Measurements from ENCODE around the gene DNAH9.

Gene DNAH9

GRCh38 chr17:11991461-11991860 is 393.2 kb downstream of the DNAH9 start:
- no peaks in the 10 kb centered on the region for H3K4me1 ChIP-seq (ENCODE audit: low read depth, poor library complexity, severe bottlenecking)
- TF ChIP-seq, protein P1, sequence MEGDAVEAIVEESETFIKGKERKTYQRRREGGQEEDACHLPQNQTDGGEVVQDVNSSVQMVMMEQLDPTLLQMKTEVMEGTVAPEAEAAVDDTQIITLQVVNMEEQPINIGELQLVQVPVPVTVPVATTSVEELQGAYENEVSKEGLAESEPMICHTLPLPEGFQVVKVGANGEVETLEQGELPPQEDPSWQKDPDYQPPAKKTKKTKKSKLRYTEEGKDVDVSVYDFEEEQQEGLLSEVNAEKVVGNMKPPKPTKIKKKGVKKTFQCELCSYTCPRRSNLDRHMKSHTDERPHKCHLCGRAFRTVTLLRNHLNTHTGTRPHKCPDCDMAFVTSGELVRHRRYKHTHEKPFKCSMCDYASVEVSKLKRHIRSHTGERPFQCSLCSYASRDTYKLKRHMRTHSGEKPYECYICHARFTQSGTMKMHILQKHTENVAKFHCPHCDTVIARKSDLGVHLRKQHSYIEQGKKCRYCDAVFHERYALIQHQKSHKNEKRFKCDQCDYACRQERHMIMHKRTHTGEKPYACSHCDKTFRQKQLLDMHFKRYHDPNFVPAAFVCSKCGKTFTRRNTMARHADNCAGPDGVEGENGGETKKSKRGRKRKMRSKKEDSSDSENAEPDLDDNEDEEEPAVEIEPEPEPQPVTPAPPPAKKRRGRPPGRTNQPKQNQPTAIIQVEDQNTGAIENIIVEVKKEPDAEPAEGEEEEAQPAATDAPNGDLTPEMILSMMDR (conservative IDR thresholded peaks at IDR 0.05; ENCODE audit: low read depth, low read length): no peak
- H3K79me2 ChIP-seq (ENCODE audit: insufficient read depth, low read depth): no peaks in the 10 kb centered on the region
- no peak overlapping the region for H3K27ac ChIP-seq
- no peaks in the 10 kb centered on the region for H3K27me3 ChIP-seq (ENCODE audit: insufficient read depth, low read depth)
- no peak overlapping the region for H3K9ac ChIP-seq
- no peak overlapping the region for H3K4me2 ChIP-seq
- H2AFZ ChIP-seq (ENCODE audit: low read depth): no peak overlapping the region
- no peak overlapping the region for H3K4me3 ChIP-seq (IDR thresholded peaks at IDR 0.05; ENCODE audit: insufficient read depth, low read depth, low read length)
- no peaks in the 10 kb centered on the region for H4K20me1 ChIP-seq (ENCODE audit: insufficient read depth)
- no peaks in the 10 kb centered on the region for H3K36me3 ChIP-seq (ENCODE audit: insufficient read depth)

GRCh38 chr17:11996722-11997146 is 398.5 kb downstream of the DNAH9 start:
- Histone ChIP-seq H2AFZ (ENCODE audit: low read depth) (peak overlapping the region; percentile 41; the same call in 1 of the 2 replicates), H3K4me1 (ENCODE audit: low read depth, poor library complexity, severe bottlenecking) (no peaks in the 10 kb centered on the region), H4K20me1 (ENCODE audit: insufficient read depth) (no peaks in the 10 kb centered on the region), H3K36me3 (ENCODE audit: insufficient read depth) (no peaks in the 10 kb centered on the region), H3K27ac (peak overlapping the region; percentile 32), H3K9ac (peak overlapping the region; percentile 39; the same call in 1 of the 2 replicates), H3K4me2 (no peak overlapping the region; the same call in 1 of the 2 replicates), H3K79me2 (ENCODE audit: insufficient read depth, low read depth) (no peaks in the 10 kb centered on the region), H3K27me3 (ENCODE audit: insufficient read depth, low read depth) (no peaks in the 10 kb centered on the region), H3K4me3 (IDR thresholded peaks at IDR 0.05; ENCODE audit: insufficient read depth, low read depth, low read length) (no peak overlapping the region)
- TF ChIP-seq, protein P1 (conservative IDR thresholded peaks at IDR 0.05; ENCODE audit: low read depth, low read length): no peak

DNA sequence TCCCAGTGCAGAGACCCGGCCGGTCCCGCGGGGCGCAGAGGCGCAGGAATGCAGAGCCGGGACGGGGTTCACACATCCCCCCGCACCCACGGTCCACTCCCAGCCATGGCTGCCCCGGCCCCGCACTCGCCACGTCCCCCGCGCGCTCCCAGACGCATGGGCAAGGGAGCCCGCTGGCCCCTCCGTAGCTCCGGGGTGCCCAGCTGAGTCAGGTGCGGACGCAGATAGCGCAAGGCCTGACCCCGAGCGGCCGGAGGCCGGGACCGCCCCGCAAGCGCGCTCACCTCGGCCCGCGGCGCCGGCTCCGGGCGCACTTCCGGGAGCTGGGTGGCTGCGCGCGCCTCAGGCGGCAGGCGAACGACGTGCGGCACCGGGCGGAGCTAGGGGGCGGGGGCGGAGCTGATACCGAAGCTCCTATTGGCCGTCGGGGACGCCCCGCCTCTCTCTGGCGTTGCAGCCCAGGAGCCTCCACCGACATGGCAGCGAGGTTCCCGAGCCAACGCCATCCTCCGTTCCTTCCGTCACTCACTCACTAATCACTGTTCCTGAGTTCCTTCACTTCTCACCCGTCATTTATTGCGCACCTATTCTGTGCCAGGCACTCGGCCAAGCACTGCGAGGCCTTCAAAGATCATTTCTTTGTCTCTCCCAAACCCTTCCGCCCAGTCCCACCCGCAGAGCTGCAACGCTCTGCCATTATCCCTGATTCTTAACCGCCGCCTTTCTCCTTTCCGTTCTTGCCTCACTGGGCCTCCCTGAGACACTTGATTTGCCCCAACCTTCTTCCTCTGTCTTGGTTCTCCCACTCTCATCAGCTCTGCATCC is 399.1 kb downstream of the DNAH9 start, which contains the start of gene ZNF18:
Gene ZNF18, minus strand, starts transcription at position 329 of the 825 bp plus-strand sequence. CDS start 4,646 bp downstream, outside the sequence.
- Histone ChIP-seq H3K27ac (peak within 1 kb of the TSS; percentile 32), H3K4me2 (no peak within 1 kb of the TSS; the same call in 1 of the 2 replicates), H2AFZ (ENCODE audit: low read depth) (peak within 1 kb of the TSS; percentile 49; the same call in 1 of the 2 replicates), H3K4me1 (ENCODE audit: low read depth, poor library complexity, severe bottlenecking) (no peaks in the 10 kb centered on the region), H3K79me2 (ENCODE audit: insufficient read depth, low read depth) (no peaks in the 10 kb centered on the region), H3K27me3 (ENCODE audit: insufficient read depth, low read depth) (no peaks in the 10 kb centered on the region), H4K20me1 (ENCODE audit: insufficient read depth) (no peaks in the 10 kb centered on the region), H3K4me3 (IDR thresholded peaks at IDR 0.05; ENCODE audit: insufficient read depth, low read depth, low read length) (no peak within 1 kb of the TSS), H3K9ac (peak within 1 kb of the TSS; percentile 39; the same call in 1 of the 2 replicates), H3K36me3 (ENCODE audit: insufficient read depth) (no peaks in the 10 kb centered on the region)
- TF ChIP-seq, protein P1 (conservative IDR thresholded peaks at IDR 0.05; ENCODE audit: low read depth, low read length): no peak

- H3K27me3 ChIP-seq (ENCODE audit: insufficient read depth, low read depth): no peaks in the 10 kb centered on the region
- H3K4me1 ChIP-seq (ENCODE audit: low read depth, poor library complexity, severe bottlenecking): no peaks in the 10 kb centered on the region
- H3K27ac ChIP-seq: no peak overlapping the region
- H2AFZ ChIP-seq (ENCODE audit: low read depth): peak overlapping the region; percentile 49; the same call in 1 of the 2 replicates
- no peaks in the 10 kb centered on the region for H3K79me2 ChIP-seq (ENCODE audit: insufficient read depth, low read depth)
- H3K4me3 ChIP-seq (IDR thresholded peaks at IDR 0.05; ENCODE audit: insufficient read depth, low read depth, low read length): no peak overlapping the region
- TF ChIP-seq, protein P1 (conservative IDR thresholded peaks at IDR 0.05; ENCODE audit: low read depth, low read length): no peak
- no peak overlapping the region for H3K9ac ChIP-seq
- H3K4me2 ChIP-seq: no peak overlapping the region; the same call in 1 of the 2 replicates
- no peaks in the 10 kb centered on the region for H3K36me3 ChIP-seq (ENCODE audit: insufficient read depth)
- no peaks in the 10 kb centered on the region for H4K20me1 ChIP-seq (ENCODE audit: insufficient read depth)
These were observed 399.6 kb downstream of the DNAH9 start for GRCh38 chr17:11997972-11998233.

Measured in KMS-11 (cell line).